Body of pancreas (tissue), 4 donors: ENCODE measurements around the gene OGFOD2.

Experiments used
- POLR2A ChIP-seq, 3 donors: fragments of 450-650 bp; IDR thresholded peaks; one replicate each; pipeline ENCODE4 v1.6.1; 2016; ENCODE audit warnings: antibody characterized with exemption in 3 of 3, mild to moderate bottlenecking in 2 of 3
- TF ChIP-seq, protein P1 (sequence below), 7 experiments: fragments of 450-650 bp in 4 of 7; fragments of 200-600 bp in 3 of 7; sonication (generic) in 3 of 7; IDR thresholded peaks; one replicate each; pipeline ENCODE4 v1.5.1; 2016 to 2019; ENCODE audit warnings: antibody characterized with exemption in 7 of 7

GRCh38 chr12:122988612-122989212 lies 13.7 kb downstream of the OGFOD2 start:
- no peak for TF ChIP-seq POLR2A (IDR thresholded peaks at IDR 0.05)
- TF ChIP-seq, protein P1, sequence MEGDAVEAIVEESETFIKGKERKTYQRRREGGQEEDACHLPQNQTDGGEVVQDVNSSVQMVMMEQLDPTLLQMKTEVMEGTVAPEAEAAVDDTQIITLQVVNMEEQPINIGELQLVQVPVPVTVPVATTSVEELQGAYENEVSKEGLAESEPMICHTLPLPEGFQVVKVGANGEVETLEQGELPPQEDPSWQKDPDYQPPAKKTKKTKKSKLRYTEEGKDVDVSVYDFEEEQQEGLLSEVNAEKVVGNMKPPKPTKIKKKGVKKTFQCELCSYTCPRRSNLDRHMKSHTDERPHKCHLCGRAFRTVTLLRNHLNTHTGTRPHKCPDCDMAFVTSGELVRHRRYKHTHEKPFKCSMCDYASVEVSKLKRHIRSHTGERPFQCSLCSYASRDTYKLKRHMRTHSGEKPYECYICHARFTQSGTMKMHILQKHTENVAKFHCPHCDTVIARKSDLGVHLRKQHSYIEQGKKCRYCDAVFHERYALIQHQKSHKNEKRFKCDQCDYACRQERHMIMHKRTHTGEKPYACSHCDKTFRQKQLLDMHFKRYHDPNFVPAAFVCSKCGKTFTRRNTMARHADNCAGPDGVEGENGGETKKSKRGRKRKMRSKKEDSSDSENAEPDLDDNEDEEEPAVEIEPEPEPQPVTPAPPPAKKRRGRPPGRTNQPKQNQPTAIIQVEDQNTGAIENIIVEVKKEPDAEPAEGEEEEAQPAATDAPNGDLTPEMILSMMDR (IDR thresholded peaks at IDR 0.05), result no peak
